BE2C (cell line): ENCODE measurements around the gene NXPH4.

Experiments used
- DNase-seq: peaks from one replicate; pipeline ENCODE4 v3.0.0-alpha.2; 2020
- H3K27me3 ChIP-seq: fragments of 250-450 bp; sonication (Bioruptor Pico); 2 replicates; pipeline ENCODE4 v1.5.1; 2020; ENCODE audit warnings: mild to moderate bottlenecking
- H3K36me3 ChIP-seq: fragments of 250-450 bp; sonication (Bioruptor Pico); 2 replicates; pipeline ENCODE4 v1.5.1; 2020; ENCODE audit warnings: mild to moderate bottlenecking
- H3K4me1 ChIP-seq: fragments of 250-450 bp; sonication (Bioruptor Pico); 2 replicates; pipeline ENCODE4 v1.5.1; 2020
- H3K4me3 ChIP-seq: 2 replicates; pipeline ENCODE4 v1.5.1; 2011; ENCODE audit warnings: low read depth, low read length
- H3K9me3 ChIP-seq: fragments of 250-450 bp; sonication (Bioruptor Pico); 2 replicates; pipeline ENCODE4 v1.5.1; 2020
- CTCF ChIP-seq: IDR thresholded peaks from 2 replicates; pipeline ENCODE4 v1.5.1; 2012; ENCODE audit warnings: mild to moderate bottlenecking, low read depth, low read length

Gene NXPH4

GRCh38 chr12:57176846-57177245 is 39.7 kb upstream of the NXPH4 start:
- DNase-seq = no peak
- no peak overlapping the region for H3K4me3 ChIP-seq
- peaks cover 5% of the 10 kb centered on the region for H3K4me1 ChIP-seq
- H3K27me3 ChIP-seq = no peaks in the 10 kb centered on the region
- TF ChIP-seq CTCF = no peak
- H3K9me3 ChIP-seq = no peaks in the 10 kb centered on the region
- H3K36me3 ChIP-seq = no peaks in the 10 kb centered on the region

GRCh38 chr12:57177354-57177753 is 39.2 kb upstream of the NXPH4 start:
- no peak for DNase-seq
- TF ChIP-seq CTCF = no peak
- no peaks in the 10 kb centered on the region for H3K36me3 ChIP-seq
- H3K9me3 ChIP-seq = no peaks in the 10 kb centered on the region
- H3K4me1 ChIP-seq = peaks cover 5% of the 10 kb centered on the region
- H3K4me3 ChIP-seq = no peak overlapping the region
- no peaks in the 10 kb centered on the region for H3K27me3 ChIP-seq

DNA sequence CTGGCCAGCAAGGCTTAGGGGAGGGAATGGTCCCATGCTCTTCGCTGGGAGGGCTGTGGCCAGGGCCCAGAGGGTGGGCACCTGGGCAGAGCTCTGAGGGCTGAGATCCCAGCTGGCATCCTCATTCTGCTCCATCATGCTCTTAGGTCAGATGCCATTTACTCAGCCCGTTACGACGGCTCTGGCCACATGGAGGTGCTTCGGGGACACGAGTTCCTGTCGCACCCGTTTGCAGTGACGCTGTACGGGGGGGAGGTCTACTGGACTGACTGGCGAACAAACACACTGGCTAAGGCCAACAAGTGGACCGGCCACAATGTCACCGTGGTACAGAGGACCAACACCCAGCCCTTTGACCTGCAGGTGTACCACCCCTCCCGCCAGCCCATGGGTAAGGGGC is 38.4 kb upstream of the NXPH4 start:
- peaks cover 5% of the 10 kb centered on the region for H3K4me1 ChIP-seq
- H3K9me3 ChIP-seq = no peaks in the 10 kb centered on the region
- H3K27me3 ChIP-seq = no peaks in the 10 kb centered on the region
- TF ChIP-seq CTCF = no peak
- no peak for DNase-seq
- H3K4me3 ChIP-seq = no peak overlapping the region
- H3K36me3 ChIP-seq = no peaks in the 10 kb centered on the region

DNA sequence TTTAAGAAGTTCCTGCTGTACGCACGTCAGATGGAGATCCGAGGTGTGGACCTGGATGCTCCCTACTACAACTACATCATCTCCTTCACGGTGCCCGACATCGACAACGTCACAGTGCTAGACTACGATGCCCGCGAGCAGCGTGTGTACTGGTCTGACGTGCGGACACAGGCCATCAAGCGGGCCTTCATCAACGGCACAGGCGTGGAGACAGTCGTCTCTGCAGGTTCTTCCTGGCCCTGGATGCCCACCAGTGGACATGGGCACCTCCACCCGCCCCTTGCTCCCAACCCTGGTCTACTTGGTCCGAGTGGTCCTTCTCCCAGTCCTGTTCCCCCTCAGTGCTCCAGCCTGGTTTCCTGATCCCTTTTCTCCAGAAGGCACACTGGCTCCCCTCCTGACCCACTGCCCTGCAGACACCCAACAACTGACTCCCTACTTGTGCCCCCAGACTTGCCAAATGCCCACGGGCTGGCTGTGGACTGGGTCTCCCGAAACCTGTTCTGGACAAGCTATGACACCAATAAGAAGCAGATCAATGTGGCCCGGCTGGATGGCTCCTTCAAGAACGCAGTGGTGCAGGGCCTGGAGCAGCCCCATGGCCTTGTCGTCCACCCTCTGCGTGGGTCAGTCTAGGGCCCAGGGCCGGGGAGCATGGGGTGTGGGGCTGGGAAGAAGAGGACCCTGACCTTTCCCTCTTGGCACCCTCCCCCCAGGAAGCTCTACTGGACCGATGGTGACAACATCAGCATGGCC is 37.1 kb upstream of the NXPH4 start:
- TF ChIP-seq CTCF = no peak
- no peak overlapping the region for H3K4me3 ChIP-seq
- H3K36me3 ChIP-seq = no peaks in the 10 kb centered on the region
- no peak for DNase-seq
- no peaks in the 10 kb centered on the region for H3K27me3 ChIP-seq
- H3K4me1 ChIP-seq = peaks cover 5% of the 10 kb centered on the region
- H3K9me3 ChIP-seq = no peaks in the 10 kb centered on the region

- Histone ChIP-seq H3K27me3 (no peaks in the 10 kb centered on the region), H3K36me3 (no peaks in the 10 kb centered on the region), H3K9me3 (no peaks in the 10 kb centered on the region), H3K4me3 (no peak overlapping the region), H3K4me1 (peaks cover 3% of the 10 kb centered on the region)
- DNase-seq = no peak
- TF ChIP-seq CTCF = no peak
These were observed 36.1 kb upstream of the NXPH4 start for GRCh38 chr12:57180321-57180989.

GRCh38 chr12:57181072-57181471 is 35.5 kb upstream of the NXPH4 start:
- H3K9me3 ChIP-seq = no peaks in the 10 kb centered on the region
- no peak for TF ChIP-seq CTCF
- H3K4me3 ChIP-seq = no peak overlapping the region
- H3K27me3 ChIP-seq = no peaks in the 10 kb centered on the region
- no peaks in the 10 kb centered on the region for H3K4me1 ChIP-seq
- H3K36me3 ChIP-seq = no peaks in the 10 kb centered on the region
- no peak for DNase-seq
